ENCODE results near the gene WDR7.

The WDR7 gene

DNA sequence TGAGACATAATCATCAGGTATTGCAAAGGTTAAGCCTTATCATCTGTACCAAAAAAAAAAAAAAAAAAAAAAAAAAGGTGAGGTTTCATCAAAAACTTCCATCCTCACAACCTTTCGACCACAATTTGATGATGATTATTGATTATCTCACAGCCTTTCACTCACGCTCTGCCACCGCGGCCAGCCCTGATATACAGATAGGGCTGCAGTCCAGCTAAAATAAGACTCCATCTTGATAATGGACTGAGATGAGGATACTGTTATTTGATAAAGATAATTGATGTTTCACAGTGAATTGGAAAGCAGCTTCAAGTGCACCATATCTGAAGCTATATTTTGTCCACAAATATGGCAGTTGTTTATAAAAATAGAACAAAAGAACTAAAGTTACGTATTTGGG is 336.1 kb downstream of the WDR7 start:
- TF ChIP-seq, protein P1, sequence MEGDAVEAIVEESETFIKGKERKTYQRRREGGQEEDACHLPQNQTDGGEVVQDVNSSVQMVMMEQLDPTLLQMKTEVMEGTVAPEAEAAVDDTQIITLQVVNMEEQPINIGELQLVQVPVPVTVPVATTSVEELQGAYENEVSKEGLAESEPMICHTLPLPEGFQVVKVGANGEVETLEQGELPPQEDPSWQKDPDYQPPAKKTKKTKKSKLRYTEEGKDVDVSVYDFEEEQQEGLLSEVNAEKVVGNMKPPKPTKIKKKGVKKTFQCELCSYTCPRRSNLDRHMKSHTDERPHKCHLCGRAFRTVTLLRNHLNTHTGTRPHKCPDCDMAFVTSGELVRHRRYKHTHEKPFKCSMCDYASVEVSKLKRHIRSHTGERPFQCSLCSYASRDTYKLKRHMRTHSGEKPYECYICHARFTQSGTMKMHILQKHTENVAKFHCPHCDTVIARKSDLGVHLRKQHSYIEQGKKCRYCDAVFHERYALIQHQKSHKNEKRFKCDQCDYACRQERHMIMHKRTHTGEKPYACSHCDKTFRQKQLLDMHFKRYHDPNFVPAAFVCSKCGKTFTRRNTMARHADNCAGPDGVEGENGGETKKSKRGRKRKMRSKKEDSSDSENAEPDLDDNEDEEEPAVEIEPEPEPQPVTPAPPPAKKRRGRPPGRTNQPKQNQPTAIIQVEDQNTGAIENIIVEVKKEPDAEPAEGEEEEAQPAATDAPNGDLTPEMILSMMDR (IDR thresholded peaks at IDR 0.05): no peak
- TF ChIP-seq ZFX (IDR thresholded peaks at IDR 0.05; ENCODE audit: borderline replicate concordance): no peak
- H3K27ac ChIP-seq: no peak overlapping the region

GRCh38 chr18:56988022-56988421 is 336.9 kb downstream of the WDR7 start:
- H3K27ac ChIP-seq: no peak overlapping the region
- TF ChIP-seq, protein P1 (IDR thresholded peaks at IDR 0.05): no peak
- no peak for TF ChIP-seq ZFX (IDR thresholded peaks at IDR 0.05; ENCODE audit: borderline replicate concordance)

- TF ChIP-seq, protein P1 (IDR thresholded peaks at IDR 0.05): no peak
These were observed 339.5 kb downstream of the WDR7 start for GRCh38 chr18:56990678-56991077.

DNA sequence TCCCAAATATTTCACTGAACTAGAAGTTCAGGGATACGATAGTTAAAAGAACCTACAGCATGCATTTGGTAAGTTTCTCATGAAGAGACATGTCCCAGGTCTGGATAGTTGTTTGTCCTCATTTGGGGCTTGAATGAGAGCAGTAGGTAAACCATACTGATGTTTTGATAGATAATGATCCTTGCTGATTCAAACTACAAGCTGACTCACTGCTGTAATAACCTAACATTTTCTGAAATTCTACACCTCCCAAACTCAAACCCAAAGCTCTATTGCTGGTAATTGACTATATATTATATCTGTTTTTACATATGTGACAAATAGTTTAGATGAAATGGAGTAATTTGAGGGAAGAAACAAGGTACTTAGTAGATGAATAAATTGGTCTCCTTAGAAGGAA is 341.6 kb downstream of the WDR7 start:
- no peak overlapping the region for H3K27ac ChIP-seq
- TF ChIP-seq, protein P1 (IDR thresholded peaks at IDR 0.05): no peak
- no peak for TF ChIP-seq ZFX (IDR thresholded peaks at IDR 0.05; ENCODE audit: borderline replicate concordance)

More at GRCh38 chr18:56990678-56991077, 339.5 kb downstream of the WDR7 start:
- H3K27ac ChIP-seq: no peak overlapping the region

DNA sequence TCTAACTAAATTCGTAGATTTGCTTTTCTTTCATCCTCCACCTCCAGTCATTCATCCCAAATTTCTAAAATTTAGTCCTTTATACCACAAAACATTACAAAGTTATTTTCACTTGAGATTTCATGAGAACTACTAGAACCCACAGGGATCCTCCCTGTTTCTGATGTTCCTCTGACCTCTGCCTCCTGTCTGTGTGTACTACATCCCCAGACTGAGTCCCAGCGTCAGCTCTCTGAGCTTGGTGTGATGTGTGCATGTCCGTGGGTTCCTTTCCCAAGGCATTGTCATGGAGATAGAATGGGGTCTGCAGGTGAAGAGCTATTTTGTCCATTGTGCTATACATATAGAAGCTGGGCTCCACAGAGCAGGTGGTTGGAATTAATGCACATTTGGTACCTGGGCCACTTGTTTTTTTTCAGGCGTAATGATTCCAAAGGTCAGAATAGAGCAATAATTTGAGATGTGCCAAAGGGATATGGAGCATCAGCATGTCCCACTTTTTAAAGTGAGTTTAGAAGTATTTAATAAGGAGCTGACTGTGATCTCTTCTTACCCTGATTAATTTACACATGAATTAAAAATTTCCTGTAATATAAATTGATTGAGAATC is 344.5 kb downstream of the WDR7 start:
- TF ChIP-seq ZFX (IDR thresholded peaks at IDR 0.05; ENCODE audit: borderline replicate concordance): no peak
- TF ChIP-seq, protein P1 (IDR thresholded peaks at IDR 0.05): no peak
- H3K27ac ChIP-seq: no peak overlapping the region

GRCh38 chr18:56997200-56997599 is 346.0 kb downstream of the WDR7 start:
- TF ChIP-seq ZFX (IDR thresholded peaks at IDR 0.05; ENCODE audit: borderline replicate concordance): no peak
- TF ChIP-seq, protein P1 (IDR thresholded peaks at IDR 0.05): no peak
- H3K27ac ChIP-seq: no peak overlapping the region

- TF ChIP-seq ZFX (IDR thresholded peaks at IDR 0.05; ENCODE audit: borderline replicate concordance): no peak
- TF ChIP-seq, protein P1 (IDR thresholded peaks at IDR 0.05): no peak
- H3K27ac ChIP-seq: no peak overlapping the region
These were observed 348.7 kb downstream of the WDR7 start for GRCh38 chr18:56999823-57000222.
